EL (cell line): ENCODE data around the gene MRM2.

Source experiments
- DNase-seq: peaks from one replicate; pipeline ENCODE4 v3.0.0-alpha.2; 2016

The MRM2 gene

DNA sequence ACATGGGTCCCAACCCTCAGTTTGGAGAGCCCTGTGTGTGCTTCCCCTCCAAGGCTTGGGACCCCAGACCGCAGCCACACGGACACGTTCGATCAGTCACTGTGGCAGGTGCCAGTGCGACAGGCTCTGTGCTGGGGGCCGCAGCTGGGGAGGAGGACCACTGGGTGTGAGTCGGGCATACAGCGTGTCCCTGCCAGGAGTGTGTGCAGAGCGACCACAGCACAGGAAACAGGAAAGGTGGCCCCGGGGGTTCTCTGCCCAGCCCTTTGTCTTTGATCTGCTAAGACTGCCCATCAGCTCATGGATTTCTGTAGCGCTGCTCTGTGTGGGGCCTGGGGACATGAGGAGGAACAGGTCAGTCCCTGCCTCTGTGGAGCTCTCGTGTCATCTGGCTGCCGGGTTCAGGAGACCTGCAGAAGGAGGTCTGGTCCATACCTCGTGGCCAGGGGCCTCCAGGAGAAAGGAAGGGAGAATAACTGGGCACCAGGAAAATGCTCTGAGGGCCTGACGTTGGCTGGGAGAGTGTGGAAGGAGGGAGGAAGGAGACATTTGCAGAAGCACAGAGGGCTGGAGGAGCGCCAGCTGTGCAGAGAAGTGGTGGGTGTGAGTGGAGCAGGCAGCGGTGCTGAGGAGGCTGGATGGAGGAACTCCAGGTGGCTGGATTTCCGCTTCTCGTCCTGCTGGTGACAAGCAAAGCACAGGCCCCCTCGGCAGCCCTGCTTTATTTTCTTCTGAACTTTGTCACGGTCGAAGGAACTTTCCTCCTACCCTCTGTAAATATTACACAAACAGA, 4.1 kb upstream of the MRM2 start:
- no peak for DNase-seq

GRCh38 chr7:2244404-2244995, 2.5 kb upstream of the MRM2 start:
- no peak for DNase-seq

GRCh38 chr7:2243458-2243857, 1.5 kb upstream of the MRM2 start:
- no peak for DNase-seq

- DNase-seq: peak; percentile 50
Measured at GRCh38 chr7:2242541-2243429, 780 bp upstream of the MRM2 start.

- DNase-seq: no peak
Measured at GRCh38 chr7:2239242-2239641, 2.8 kb downstream of the MRM2 start.

DNA sequence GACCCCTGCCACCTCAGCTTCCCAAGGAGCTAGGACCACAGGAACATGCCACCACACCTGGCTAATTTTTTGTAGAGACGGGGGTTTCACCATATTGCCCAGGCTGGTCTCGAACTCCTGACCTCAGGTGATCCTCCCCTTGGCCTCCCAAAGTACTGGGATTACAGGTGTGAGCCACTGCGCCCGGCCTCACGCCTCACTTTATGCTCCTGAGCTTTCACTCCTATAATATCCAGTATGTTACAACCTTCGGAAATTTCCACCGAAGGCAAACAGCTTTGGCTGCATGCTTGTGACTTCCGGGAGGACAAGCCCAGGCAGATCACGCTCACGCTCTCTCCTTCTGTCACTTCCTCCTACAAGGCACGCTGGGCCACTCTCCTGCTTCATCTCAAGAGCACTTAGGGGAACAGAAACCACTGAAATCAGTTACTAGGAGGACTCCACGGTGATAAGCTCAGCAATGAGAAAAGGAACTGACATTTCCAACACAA, 4.8 kb downstream of the MRM2 start:
- DNase-seq: no peak

DNA sequence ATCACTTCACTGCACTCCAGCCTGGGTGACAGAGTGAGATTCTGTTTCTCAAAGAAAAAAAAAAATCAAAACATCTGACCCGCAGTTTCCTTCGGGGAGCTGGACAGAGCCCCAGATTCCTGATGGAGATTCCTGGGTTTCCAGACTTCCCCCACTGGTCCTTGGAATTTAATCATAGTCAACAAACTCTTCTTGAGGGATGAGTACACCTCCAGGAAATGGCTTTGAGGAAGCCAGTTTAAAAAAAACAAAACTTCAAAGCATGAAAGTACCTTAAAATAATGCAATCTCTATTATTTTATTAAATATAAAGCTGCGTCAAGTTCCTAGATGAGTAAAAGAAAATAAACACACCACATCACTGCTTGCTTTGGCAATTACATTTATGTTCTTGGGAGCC, 8.1 kb downstream of the MRM2 start:
- DNase-seq: peak; percentile 32

- DNase-seq: peak; percentile 95
Measured at GRCh38 chr7:2232766-2233520, 9.1 kb downstream of the MRM2 start, which contains the start of gene MAD1L1. Gene MAD1L1 (minus strand): TSS chr7:2232945. CDS start chr7:2230133, 2,812 bp downstream.

DNA sequence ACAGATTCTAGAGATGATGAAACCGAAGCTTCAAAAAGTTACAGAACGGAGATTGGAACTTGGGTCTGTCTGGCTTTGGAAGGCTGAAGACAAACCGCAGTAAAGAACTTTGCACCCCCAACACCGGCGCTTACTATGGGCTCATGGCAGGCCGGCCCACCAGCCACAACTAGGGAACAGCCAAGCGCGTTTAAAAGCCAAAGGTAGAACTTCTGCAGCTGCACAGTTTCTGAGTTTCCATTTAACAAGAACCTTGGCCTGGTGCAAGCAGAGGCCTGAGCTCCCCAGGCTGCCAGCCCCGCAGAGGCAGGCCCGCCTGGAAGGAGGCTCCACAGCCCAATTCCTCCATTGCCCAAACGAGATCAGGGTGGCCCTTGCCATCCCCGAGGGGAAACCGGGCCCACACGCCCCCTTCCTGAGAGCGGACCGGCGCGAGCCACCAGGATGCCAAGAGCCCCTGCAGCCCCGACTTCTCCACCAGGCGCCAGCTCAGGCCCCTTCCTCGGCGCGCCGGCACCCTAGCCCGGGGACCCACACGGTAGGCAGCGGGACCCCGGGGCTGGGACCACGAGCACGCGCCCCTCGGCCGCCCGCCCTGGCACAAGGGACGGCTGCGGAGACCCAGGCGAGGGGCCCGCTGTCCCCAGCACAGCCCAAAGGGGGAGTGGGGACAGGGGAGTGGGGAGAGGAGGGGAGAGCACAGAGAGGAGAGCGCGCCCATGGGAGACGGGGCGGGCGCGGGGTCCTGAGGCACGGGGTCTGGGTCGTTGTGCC, 9.8 kb downstream of the MRM2 start:
- DNase-seq: peak; percentile 29

GRCh38 chr7:2230882-2231281, 11.1 kb downstream of the MRM2 start:
- DNase-seq: no peak

DNA sequence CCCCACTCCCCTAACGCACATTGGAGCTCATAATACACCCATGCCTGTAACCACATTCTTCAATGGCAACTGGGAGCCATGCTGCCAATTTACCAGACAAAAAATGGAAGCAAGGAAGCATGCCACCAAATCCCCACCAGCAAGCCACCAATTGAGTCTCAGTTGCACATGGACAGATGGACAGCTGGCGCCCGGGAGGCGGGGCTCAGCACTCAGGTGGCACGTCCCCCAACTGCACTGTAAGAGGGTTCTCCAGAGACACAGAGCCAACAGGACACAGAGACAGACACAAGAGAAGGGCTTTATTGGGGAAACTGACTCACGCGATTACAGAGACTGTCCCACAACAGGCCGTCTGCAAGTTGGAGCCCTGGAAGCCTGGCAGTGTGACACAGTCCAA, 11.8 kb downstream of the MRM2 start:
- no peak for DNase-seq

DNA sequence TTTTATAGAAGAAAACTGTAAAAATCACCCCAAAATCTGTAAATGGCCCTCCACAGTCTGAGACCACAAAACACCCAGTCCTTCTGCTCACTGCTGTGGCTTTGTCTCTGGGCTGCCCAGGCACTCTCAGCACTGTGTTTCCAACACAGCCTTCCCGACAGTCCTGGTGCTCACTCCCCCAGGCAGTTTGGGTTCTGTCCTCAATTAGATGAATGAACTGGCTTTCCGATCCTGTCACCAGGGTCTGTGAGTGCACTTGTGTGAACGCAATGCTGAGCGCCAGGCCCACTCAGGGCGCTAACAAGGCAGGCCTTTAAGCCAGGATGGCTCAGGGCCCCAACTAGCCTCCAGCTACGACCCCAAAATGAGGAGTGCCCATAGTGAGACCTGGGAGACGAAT, 12.5 kb downstream of the MRM2 start:
- no peak for DNase-seq

DNA sequence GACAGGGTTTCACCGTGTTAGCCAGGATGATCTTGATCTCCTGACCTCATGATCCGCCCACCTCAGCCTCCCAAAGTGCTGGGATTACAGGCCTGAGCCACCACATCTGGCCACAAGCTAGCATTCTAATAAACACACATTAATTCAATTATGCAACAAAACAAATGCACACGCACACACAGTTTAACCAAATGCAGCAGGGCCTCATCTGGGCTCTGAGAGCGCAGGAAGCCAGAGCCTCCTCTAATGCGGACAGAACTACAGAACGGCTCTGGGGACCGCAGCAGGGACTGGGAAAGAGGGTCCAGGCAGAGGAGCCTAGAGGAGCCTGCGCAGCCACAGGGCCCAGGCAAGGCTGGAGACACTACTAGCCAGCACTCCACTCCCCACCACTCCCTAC, 13.1 kb downstream of the MRM2 start:
- DNase-seq: no peak

DNA sequence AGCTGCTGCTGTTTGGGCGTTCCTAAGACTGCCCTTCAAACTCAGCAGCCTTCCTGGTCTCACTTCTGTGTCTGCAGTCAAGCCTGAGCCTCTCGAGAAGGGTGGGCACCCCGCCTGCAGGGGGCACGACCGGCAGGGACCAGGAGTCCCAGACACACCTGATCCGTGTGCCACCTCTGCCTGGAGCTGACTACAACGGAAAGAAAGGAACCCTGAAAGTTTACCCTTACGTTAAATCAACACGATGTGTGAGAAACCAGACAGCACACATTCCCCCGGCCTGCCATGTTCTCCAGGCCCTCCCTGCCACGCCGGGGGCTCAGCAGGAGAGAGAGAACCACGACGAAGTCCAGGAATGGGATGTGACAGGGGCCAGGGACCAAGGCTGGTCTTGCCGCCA, 14.3 kb downstream of the MRM2 start:
- no peak for DNase-seq

GRCh38 chr7:2225830-2226229, 16.2 kb downstream of the MRM2 start:
- DNase-seq: no peak

DNA sequence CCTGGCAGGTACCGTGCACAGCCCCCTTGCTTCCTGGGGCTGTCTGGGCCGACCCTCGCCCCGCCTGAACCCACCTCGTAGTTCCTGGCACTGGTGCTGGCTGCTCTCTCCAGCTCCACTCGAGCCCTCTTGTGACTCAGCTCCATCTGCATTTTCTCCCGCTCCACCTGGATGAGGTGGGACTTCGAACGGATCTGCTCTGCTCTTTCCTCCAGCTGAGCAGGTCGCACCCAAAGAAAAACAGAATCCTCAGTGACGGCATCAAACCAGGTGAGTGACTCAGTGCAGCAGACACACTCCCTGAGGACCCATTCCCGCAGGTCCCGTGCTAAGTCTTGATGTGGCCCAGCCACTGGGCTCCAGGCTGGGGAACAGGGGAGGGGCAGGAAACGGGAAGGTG, 16.7 kb downstream of the MRM2 start:
- no peak for DNase-seq

DNA sequence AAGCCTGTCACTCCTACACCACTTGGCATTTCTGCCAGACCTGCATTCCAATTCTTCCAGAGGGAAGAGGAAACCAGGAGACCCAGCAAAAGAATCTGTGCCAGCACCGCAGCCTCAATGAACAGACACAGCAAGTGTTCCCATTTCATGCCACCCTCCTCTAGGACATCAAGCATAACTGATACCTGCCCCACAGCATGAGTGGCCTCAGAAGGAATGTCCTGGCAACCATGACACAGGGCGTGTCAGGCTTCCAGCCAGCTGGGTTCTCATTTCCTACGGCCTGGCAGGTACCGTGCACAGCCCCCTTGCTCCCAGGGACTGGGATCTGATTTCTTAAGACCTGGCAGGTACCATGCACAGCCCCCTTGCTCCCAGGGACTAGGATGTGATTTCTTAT, 17.1 kb downstream of the MRM2 start:
- DNase-seq: no peak

DNA sequence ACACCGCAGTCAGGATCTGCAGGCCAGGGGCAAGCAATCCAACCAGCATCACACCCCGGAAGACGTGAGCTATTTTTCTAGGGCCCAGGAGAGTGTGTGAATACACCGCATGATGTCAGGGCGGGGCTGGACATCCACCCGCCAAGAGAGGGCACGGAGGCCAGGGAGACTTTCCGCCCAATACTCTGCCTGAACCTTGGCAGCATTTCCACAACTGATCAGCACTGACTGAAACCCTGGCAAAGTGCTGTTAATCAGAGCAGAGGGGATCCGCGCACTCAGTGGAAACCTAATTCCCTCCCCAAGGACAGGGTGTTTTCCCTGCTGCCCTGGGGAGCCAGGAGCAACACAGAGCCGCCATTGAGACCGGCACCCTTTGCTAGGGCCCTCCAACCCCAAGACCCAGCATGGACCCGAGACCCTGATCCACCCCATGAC, 17.5 kb downstream of the MRM2 start:
- no peak for DNase-seq

- DNase-seq: no peak
Measured at GRCh38 chr7:2223321-2223720, 18.7 kb downstream of the MRM2 start.

GRCh38 chr7:2222516-2222915, 19.5 kb downstream of the MRM2 start:
- DNase-seq: no peak

DNA sequence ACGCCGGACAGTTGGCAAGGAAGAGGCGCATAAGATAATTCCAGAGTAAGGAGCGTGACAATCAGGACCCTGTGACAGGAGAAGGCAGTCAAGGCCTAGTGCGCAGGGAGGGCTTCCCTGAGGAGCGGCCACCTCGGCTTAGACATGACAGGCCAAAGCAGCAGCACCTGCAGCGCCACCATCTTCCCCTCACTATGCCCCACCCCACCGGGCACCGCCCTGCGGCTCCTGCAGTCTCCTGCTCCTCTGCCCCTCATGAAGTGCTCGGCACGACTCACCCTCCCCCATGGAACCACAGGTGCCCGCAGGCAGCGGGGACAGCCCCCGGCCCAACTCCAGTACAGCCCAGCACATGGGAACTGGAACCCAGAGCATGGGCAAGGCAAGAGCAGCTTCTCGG, 21.1 kb downstream of the MRM2 start:
- no peak for DNase-seq

DNA sequence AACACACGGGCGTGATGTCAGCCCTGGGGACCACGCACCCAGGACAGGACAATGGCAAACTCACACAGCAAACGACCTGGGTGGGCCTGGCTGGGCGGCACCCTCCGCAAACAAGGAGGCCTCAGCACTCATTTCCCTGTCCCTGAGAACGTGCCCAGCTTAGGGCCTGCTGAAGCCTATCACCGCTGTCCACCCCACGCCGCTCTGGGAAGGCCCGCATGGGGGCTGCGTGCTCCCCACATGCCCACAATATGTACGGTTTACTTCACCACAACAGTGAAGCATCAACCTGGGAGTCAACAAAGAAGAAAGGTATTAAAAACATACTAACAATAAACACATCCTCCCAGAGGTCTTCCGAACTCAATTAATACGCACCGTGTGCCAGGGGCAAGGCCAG, 21.5 kb downstream of the MRM2 start:
- DNase-seq: no peak
